IMR-90 (cell line): Measurements from ENCODE around the gene TCF7. TPM values are rescaled to one million over a fixed set of nuclear protein-coding genes. Genes with fewer than 3 reads are reported as not detected.

Experiments
- ATAC-seq: fragments of 200-7000 bp; cut with Tn5 transposase; 2 replicates; pipeline ENCODE4 v1.9.1; 2020; ENCODE audit warnings: low read depth, mild to moderate bottlenecking, moderate library complexity
- BruUV-seq: library from RNA; stranded (reverse); fragments of 400-500 nt; replicated peaks from 2 replicates; lab custom pipeline; 2021; lab: Mats Ljungman, UMichigan
- CTCF ChIA-PET: fragments of 300-600 bp; formaldehyde crosslinking; extraction: SDS; loops from one replicate; lab custom pipeline; 2021; ENCODE audit warnings: antibody characterized with exemption; lab: Yijun Ruan, JAX
- POLR2A ChIA-PET: fragments of 300-600 bp; sonication (Branson Sonifier 250); formaldehyde crosslinking; loops from one replicate; lab custom pipeline; 2022; ENCODE audit warnings: antibody characterized with exemption; ENCODE audit not compliant: unreplicated experiment; lab: Charles Lee
- DNase-seq: peaks from one replicate; pipeline ENCODE4 v3.0.0; 2013
- H2AFZ ChIP-seq: replicated peaks from 2 replicates; pipeline ENCODE3; 2013; ENCODE audit warnings: low read length, mild to moderate bottlenecking; ENCODE audit not compliant: poor library complexity
- H2AK5ac ChIP-seq: 2 replicates; pipeline ENCODE4 v1.6.1; 2013; ENCODE audit warnings: low read depth, low read length, inconsistent platforms
- H2AK9ac ChIP-seq: replicated peaks from 2 replicates; pipeline ENCODE3; 2013; ENCODE audit warnings: mild to moderate bottlenecking, low read depth, low read length, moderate library complexity; ENCODE audit not compliant: poor library complexity
- H2BK120ac ChIP-seq: 2 replicates; pipeline ENCODE4 v1.6.1; 2013; ENCODE audit warnings: low read depth, low read length, inconsistent platforms
- H2BK15ac ChIP-seq: 3 replicates; pipeline ENCODE4 v1.6.1; 2013; ENCODE audit warnings: low read depth, low read length, inconsistent platforms
- H2BK20ac ChIP-seq: 2 replicates; pipeline ENCODE4 v1.6.1; 2013; ENCODE audit warnings: low read depth, mild to moderate bottlenecking, inconsistent platforms, low read length, moderate library complexity
- H2BK5ac ChIP-seq: 2 replicates; pipeline ENCODE4 v1.6.1; 2013; ENCODE audit warnings: mild to moderate bottlenecking, low read depth, low read length, inconsistent platforms; ENCODE audit not compliant: poor library complexity, severe bottlenecking
- H3K14ac ChIP-seq: replicated peaks from 2 replicates; pipeline ENCODE4 v1.6.1; 2013; ENCODE audit warnings: low read depth, low read length, inconsistent platforms
- H3K18ac ChIP-seq: 2 replicates; pipeline ENCODE4 v1.6.1; 2013; ENCODE audit warnings: low read depth, low read length, control low read depth
- H3K23ac ChIP-seq: 2 replicates; pipeline ENCODE4 v1.6.1; 2013; ENCODE audit warnings: low read depth, low read length, inconsistent platforms
- H3K27ac ChIP-seq: 2 replicates; pipeline ENCODE4 v1.5.1; 2013; ENCODE audit warnings: mild to moderate bottlenecking, control low read depth, low read length; ENCODE audit not compliant: insufficient read depth
- H3K27me3 ChIP-seq: 2 replicates; pipeline ENCODE4 v1.6.1; 2013; ENCODE audit warnings: low read length; ENCODE audit not compliant: control insufficient read depth, insufficient read depth
- H3K36me3 ChIP-seq: 2 replicates; pipeline ENCODE4 v1.6.1; 2013; ENCODE audit warnings: low read length, mixed read lengths; ENCODE audit not compliant: control insufficient read depth, insufficient read depth
- H3K4ac ChIP-seq: 2 replicates; pipeline ENCODE4 v1.6.1; 2013; ENCODE audit warnings: low read depth, low read length, inconsistent platforms
- H3K4me1 ChIP-seq: 2 replicates; pipeline ENCODE4 v1.6.1; 2013; ENCODE audit warnings: low read length, mixed read lengths; ENCODE audit not compliant: control insufficient read depth, insufficient read depth
- H3K4me2 ChIP-seq: 2 replicates; pipeline ENCODE4 v1.6.1; 2013; ENCODE audit warnings: low read depth, mild to moderate bottlenecking, control low read depth, low read length, moderate library complexity
- H3K4me3 ChIP-seq: 2 replicates; pipeline ENCODE4 v1.5.1; 2013; ENCODE audit warnings: low read depth, mild to moderate bottlenecking, control low read depth, low read length, moderate library complexity; ENCODE audit not compliant: insufficient read depth
- H3K56ac ChIP-seq: 2 replicates; pipeline ENCODE4 v1.6.1; 2013; ENCODE audit warnings: low read length, inconsistent platforms; ENCODE audit not compliant: insufficient read depth; ENCODE audit errors: extremely low read depth
- H3K79me1 ChIP-seq, 2 experiments: 2 replicates each; pipeline ENCODE4 v1.6.1; 2013; ENCODE audit warnings: low read length in 2 of 2, inconsistent platforms in 1 of 2, low read depth in 1 of 2
- H3K9ac ChIP-seq: 2 replicates; pipeline ENCODE4 v1.6.1; 2013; ENCODE audit warnings: low read depth, low read length, control low read depth
- H3K9me1 ChIP-seq: 2 replicates; pipeline ENCODE4 v1.6.1; 2013; ENCODE audit warnings: low read length, inconsistent platforms; ENCODE audit not compliant: insufficient read depth
- H3K9me3 ChIP-seq: 2 replicates; pipeline ENCODE4 v1.6.1; 2013; ENCODE audit warnings: low read length; ENCODE audit not compliant: control insufficient read depth, insufficient read depth
- H4K20me1 ChIP-seq: 2 replicates; pipeline ENCODE4 v1.6.1; 2013; ENCODE audit warnings: low read length, inconsistent platforms; ENCODE audit not compliant: insufficient read depth
- H4K5ac ChIP-seq: 2 replicates; pipeline ENCODE4 v1.6.1; 2013; ENCODE audit warnings: mild to moderate bottlenecking, low read depth, low read length, control low read depth
- H4K8ac ChIP-seq, 2 experiments: 2 replicates each; pipeline ENCODE4 v1.6.1; 2013; ENCODE audit warnings: low read depth in 2 of 2, low read length in 2 of 2, control low read depth in 1 of 2, inconsistent platforms in 1 of 2
- H4K91ac ChIP-seq: 2 replicates; pipeline ENCODE4 v1.6.1; 2013; ENCODE audit warnings: low read depth, low read length, inconsistent platforms; ENCODE audit not compliant: insufficient read depth
- CEBPB ChIP-seq: IDR thresholded peaks from 2 replicates; pipeline ENCODE4 v1.6.1; 2012; ENCODE audit warnings: low read depth, low read length, improper control_type of control experiment
- CHD1 ChIP-seq: IDR thresholded peaks from 2 replicates; pipeline ENCODE4 v1.6.1; 2012; ENCODE audit warnings: low read depth, low read length, improper control_type of control experiment
- FOS ChIP-seq: fragments of 150-350 bp; IDR thresholded peaks from 2 replicates; pipeline ENCODE4 v1.6.1; 2016; ENCODE audit warnings: low read depth, low read length
- MAFK ChIP-seq: IDR thresholded peaks from 2 replicates; pipeline ENCODE4 v1.6.1; 2012; ENCODE audit warnings: low read depth, low read length, improper control_type of control experiment
- MAZ ChIP-seq: IDR thresholded peaks from 2 replicates; pipeline ENCODE4 v1.6.1; 2012; ENCODE audit warnings: low read depth, mild to moderate bottlenecking, low read length, improper control_type of control experiment, moderate library complexity, borderline replicate concordance
- MXI1 ChIP-seq: IDR thresholded peaks from 2 replicates; pipeline ENCODE4 v1.6.1; 2012; ENCODE audit warnings: low read depth, mild to moderate bottlenecking, low read length, moderate library complexity, borderline replicate concordance
- NFE2L2 ChIP-seq: fragments of 150-350 bp; IDR thresholded peaks from 2 replicates; pipeline ENCODE4 v1.6.1; 2016; ENCODE audit warnings: low read depth, mild to moderate bottlenecking, low read length
- POLR2A ChIP-seq: IDR thresholded peaks from 2 replicates; pipeline ENCODE4 v1.6.1; 2012; ENCODE audit warnings: mild to moderate bottlenecking, low read depth, low read length
- RAD21 ChIP-seq: IDR thresholded peaks from 2 replicates; pipeline ENCODE4 v1.6.1; 2012; ENCODE audit warnings: low read length, improper control_type of control experiment
- RCOR1 ChIP-seq: IDR thresholded peaks from 2 replicates; pipeline ENCODE4 v1.6.1; 2012; ENCODE audit warnings: mild to moderate bottlenecking, low read length, improper control_type of control experiment; ENCODE audit not compliant: insufficient replicate concordance
- RFX5 ChIP-seq: IDR thresholded peaks from 2 replicates; pipeline ENCODE4 v1.8.0; 2012; ENCODE audit warnings: low read depth, mild to moderate bottlenecking, low read length, moderate library complexity
- SMC3 ChIP-seq: fragments of 150-350 bp; IDR thresholded peaks from 2 replicates; pipeline ENCODE4 v1.6.1; 2016; ENCODE audit warnings: low read depth, mild to moderate bottlenecking, antibody characterized with exemption, low read length, moderate library complexity
- WGBS, 2 experiments: methylation state at CpG; one replicate each; pipeline versions ENCODE4 v1.1.5 to v1.1.7; 2013; ENCODE audit warnings: missing lambda C conversion rate in 2 of 2; ENCODE audit not compliant: insufficient read length in 1 of 2; ENCODE audit errors: extremely low coverage in 2 of 2; 5-methylcytosine and 5-hydroxymethylcytosine counted together
- dilution Hi-C: fragments of 300-500 bp; cut with HindIII; formaldehyde crosslinking; loops from one replicate; pipeline ENCODE4 v1.14.3; 2018; ENCODE audit warnings: low sequenced_read_pairs; ENCODE audit not compliant: unreplicated experiment
- in situ Hi-C: fragments of 300-500 bp; cut with MboI; formaldehyde crosslinking; loops from 3 replicates; pipeline ENCODE4 v1.14.3; 2019; ENCODE audit warnings: low sequenced_read_pairs, inconsistent platforms, mixed read lengths
- intact Hi-C: fragments of 100-400 bp; cut with micrococcal nuclease; formaldehyde crosslinking; loops from 2 replicates; pipeline ENCODE4 v1.10.0; 2022
- polyA plus RNA-seq, 3 experiments: library from polyadenylated mRNA; depleted of rRNA; stranded (reverse); fragments of >200 nt; gene quantifications; 2 replicates each; pipeline ENCODE4 v1.2.3, GENCODE V29; 2012; ENCODE audit warnings: low replicate concordance in 1 of 3
- total RNA-seq: library from RNA; depleted of rRNA; stranded (reverse); fragments of >200 nt; gene quantifications from 2 replicates; pipeline ENCODE4 v1.2.3, GENCODE V29; 2012
- TF ChIP-seq, protein P1 (sequence below): conservative IDR thresholded peaks from 2 replicates; pipeline ENCODE4 v1.5.1; 2012; ENCODE audit warnings: mild to moderate bottlenecking, low read depth, low read length, improper control_type of control experiment
- TF ChIP-seq, protein P2 (sequence below): fragments of 150-350 bp; IDR thresholded peaks from 2 replicates; pipeline ENCODE4 v1.6.1; 2017; ENCODE audit warnings: mild to moderate bottlenecking, antibody characterized with exemption, low read length, low read depth

Gene TCF7
- total and polyA plus RNA-seq, 2 of the 4 experiments (the other 2 are of a cell fraction): 1.3 to 3.4 TPM

DNA sequence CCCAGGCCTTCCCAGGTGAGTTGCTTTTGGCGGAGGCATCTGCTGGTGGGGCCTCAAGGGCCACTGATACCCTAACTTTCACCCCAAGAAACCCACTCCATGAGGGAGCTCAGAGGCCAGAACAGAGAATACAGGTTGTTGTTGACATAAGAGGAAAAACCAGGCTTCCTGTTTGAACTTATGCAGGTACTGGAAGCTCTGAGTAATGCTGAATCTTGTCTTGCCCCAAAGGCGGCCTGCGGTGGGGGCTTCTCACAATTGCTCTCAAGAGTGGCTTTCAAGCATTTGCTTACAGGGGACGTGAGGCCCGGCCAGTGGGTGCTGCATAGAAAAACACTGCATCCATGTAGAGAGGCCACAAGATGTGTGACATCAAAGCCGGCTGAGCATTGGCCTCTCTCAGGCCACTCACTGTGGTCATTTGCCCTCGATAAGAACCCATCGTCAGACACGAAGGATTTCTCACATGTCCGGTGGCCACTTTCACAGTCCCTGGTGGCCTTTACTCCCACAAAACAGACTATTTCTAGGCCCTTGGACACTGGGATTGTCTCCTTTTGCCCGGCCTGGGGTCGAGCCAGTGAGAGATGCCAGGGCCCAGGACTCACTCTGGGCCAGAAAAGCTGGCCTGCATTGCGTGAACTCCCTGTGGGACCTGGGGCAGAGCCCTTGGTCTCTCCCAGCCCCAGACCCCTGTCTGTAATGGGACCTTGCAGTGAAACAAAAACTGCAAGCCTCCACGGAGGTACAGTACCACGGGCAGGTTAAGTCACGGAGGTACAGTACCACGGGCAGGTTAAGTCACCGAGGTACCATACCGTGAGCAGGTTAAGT is 34.5 kb upstream of the TCF7 start:
- no peak overlapping the region for H3K4me3 ChIP-seq
- no peak overlapping the region for H2BK20ac ChIP-seq
- intact Hi-C loops (no loop called here), dilution Hi-C loops (no loop called here), in situ Hi-C loops (no loop called here)
- no peak overlapping the region for H2AK5ac ChIP-seq
- no peak overlapping the region for H3K4me2 ChIP-seq
- ChIA-PET POLR2A (no interaction called here), CTCF (no interaction called here)
- no peak overlapping the region for H3K4ac ChIP-seq
- whole genome bisulfite sequencing, 2 experiments: 73% methylated on average over 8 of the region's 19 CpGs; no CpG with 5 or more reads in 1 of the 2 experiments
- H3K14ac ChIP-seq: no peak overlapping the region
- H4K20me1 ChIP-seq: no peaks in the 10 kb centered on the region
- H3K79me1 ChIP-seq: no peaks in the 10 kb centered on the region
- H4K8ac ChIP-seq: no peak overlapping the region
- H3K56ac ChIP-seq: no peak overlapping the region
- no peak overlapping the region for H2AK9ac ChIP-seq
- no peak for ATAC-seq
- H2BK15ac ChIP-seq: no peak overlapping the region
- H3K4me1 ChIP-seq: no peaks in the 10 kb centered on the region
- H4K91ac ChIP-seq: no peak overlapping the region
- DNase-seq: no peak
- no peak overlapping the region for H2BK5ac ChIP-seq
- H4K5ac ChIP-seq: no peak overlapping the region
- no TSS peak for BruUV-seq
- H3K23ac ChIP-seq: no peak overlapping the region
- no peaks in the 10 kb centered on the region for H3K36me3 ChIP-seq
- no peak overlapping the region for H2AFZ ChIP-seq
- H3K27ac ChIP-seq: no peak overlapping the region
- TF ChIP-seq RAD21: no peak
- TF ChIP-seq CHD1: no peak
- TF ChIP-seq RCOR1: no peak
- TF ChIP-seq MAFK: no peak
- TF ChIP-seq, protein P1, sequence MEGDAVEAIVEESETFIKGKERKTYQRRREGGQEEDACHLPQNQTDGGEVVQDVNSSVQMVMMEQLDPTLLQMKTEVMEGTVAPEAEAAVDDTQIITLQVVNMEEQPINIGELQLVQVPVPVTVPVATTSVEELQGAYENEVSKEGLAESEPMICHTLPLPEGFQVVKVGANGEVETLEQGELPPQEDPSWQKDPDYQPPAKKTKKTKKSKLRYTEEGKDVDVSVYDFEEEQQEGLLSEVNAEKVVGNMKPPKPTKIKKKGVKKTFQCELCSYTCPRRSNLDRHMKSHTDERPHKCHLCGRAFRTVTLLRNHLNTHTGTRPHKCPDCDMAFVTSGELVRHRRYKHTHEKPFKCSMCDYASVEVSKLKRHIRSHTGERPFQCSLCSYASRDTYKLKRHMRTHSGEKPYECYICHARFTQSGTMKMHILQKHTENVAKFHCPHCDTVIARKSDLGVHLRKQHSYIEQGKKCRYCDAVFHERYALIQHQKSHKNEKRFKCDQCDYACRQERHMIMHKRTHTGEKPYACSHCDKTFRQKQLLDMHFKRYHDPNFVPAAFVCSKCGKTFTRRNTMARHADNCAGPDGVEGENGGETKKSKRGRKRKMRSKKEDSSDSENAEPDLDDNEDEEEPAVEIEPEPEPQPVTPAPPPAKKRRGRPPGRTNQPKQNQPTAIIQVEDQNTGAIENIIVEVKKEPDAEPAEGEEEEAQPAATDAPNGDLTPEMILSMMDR: no peak
- TF ChIP-seq FOS: no peak
- no peak for TF ChIP-seq SMC3
- no peak for TF ChIP-seq MAZ
- TF ChIP-seq NFE2L2: no peak
- TF ChIP-seq RFX5: no peak
- no peak for TF ChIP-seq POLR2A
- no peak for TF ChIP-seq CEBPB
- no peak for TF ChIP-seq MXI1
- TF ChIP-seq, protein P2, sequence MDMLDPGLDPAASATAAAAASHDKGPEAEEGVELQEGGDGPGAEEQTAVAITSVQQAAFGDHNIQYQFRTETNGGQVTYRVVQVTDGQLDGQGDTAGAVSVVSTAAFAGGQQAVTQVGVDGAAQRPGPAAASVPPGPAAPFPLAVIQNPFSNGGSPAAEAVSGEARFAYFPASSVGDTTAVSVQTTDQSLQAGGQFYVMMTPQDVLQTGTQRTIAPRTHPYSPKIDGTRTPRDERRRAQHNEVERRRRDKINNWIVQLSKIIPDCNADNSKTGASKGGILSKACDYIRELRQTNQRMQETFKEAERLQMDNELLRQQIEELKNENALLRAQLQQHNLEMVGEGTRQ: no peak
- H3K9me1 ChIP-seq: no peaks in the 10 kb centered on the region
- H3K27me3 ChIP-seq: peaks cover 23% of the 10 kb centered on the region
- no peaks in the 10 kb centered on the region for H3K9me3 ChIP-seq
- H2BK120ac ChIP-seq: no peak overlapping the region
- H3K9ac ChIP-seq: no peak overlapping the region
- no peak overlapping the region for H3K18ac ChIP-seq
